GM10266 (cell line): ENCODE results near the gene ORM2.

Experiments used
- DNase-seq: peaks from one replicate; pipeline ENCODE4 v3.0.0; 2012; ENCODE audit errors: extremely low spot score
- TF ChIP-seq, protein P1 (sequence below): IDR thresholded peaks from 2 replicates; pipeline ENCODE4 v1.5.1; 2012; ENCODE audit warnings: mild to moderate bottlenecking, low read depth; ENCODE audit not compliant: control insufficient read depth, insufficient read depth; ENCODE audit errors: missing control alignments

Gene ORM2

DNA sequence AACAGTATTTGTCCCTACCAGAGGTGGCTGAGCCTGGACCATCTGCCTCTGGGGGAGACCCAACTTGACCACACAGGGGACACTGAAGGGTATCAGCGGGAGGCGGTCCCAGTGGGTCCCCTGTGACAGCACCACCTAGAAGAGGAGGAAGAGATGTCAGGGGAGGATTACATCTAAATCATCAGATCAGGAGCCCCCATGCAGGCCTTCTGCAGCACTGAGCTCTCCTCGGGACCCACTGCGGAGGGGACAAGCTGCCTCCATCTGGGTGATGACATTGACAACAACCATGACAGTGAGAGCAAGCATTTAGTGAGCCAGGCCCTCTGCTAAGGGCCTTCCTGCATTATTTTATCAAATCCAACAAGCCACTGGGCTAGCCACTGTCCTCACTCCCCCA, 12.3 kb downstream of the ORM2 start:
- DNase-seq, result no peak
- TF ChIP-seq, protein P1, sequence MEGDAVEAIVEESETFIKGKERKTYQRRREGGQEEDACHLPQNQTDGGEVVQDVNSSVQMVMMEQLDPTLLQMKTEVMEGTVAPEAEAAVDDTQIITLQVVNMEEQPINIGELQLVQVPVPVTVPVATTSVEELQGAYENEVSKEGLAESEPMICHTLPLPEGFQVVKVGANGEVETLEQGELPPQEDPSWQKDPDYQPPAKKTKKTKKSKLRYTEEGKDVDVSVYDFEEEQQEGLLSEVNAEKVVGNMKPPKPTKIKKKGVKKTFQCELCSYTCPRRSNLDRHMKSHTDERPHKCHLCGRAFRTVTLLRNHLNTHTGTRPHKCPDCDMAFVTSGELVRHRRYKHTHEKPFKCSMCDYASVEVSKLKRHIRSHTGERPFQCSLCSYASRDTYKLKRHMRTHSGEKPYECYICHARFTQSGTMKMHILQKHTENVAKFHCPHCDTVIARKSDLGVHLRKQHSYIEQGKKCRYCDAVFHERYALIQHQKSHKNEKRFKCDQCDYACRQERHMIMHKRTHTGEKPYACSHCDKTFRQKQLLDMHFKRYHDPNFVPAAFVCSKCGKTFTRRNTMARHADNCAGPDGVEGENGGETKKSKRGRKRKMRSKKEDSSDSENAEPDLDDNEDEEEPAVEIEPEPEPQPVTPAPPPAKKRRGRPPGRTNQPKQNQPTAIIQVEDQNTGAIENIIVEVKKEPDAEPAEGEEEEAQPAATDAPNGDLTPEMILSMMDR, result no peak

DNA sequence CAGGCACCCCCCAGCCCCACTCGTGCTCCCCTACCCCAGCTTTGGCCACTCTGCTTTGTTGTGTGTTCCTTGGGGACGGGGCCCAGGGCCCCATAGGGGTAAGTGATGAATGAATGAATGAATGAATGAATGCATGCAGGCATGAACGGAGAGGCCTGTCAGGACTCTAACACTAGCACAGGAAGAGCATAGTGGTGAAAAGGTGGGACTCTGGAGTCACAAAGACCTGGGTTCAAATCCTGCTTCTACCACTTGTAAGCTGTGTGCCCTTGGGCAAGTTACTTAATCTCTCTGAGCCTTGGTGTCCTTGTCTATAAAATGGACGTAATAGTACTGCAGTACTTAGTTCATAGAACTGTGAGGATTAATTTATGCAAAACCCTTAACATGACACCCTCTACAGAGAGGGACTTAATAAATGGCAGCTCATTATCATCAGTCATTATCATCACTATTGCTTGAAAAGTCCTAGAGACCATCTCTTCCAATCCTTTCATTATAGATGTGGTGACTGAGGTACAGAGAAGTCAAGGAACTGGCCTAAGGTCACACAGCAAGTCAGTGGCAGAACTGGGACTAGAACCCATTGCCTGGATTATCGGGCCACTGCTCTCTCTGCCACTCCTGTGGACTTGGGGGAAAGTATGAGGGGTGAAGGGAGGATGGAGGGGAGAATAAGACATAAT, 13.2 kb downstream of the ORM2 start:
- no peak for DNase-seq
- TF ChIP-seq, protein P1, result no peak

DNA sequence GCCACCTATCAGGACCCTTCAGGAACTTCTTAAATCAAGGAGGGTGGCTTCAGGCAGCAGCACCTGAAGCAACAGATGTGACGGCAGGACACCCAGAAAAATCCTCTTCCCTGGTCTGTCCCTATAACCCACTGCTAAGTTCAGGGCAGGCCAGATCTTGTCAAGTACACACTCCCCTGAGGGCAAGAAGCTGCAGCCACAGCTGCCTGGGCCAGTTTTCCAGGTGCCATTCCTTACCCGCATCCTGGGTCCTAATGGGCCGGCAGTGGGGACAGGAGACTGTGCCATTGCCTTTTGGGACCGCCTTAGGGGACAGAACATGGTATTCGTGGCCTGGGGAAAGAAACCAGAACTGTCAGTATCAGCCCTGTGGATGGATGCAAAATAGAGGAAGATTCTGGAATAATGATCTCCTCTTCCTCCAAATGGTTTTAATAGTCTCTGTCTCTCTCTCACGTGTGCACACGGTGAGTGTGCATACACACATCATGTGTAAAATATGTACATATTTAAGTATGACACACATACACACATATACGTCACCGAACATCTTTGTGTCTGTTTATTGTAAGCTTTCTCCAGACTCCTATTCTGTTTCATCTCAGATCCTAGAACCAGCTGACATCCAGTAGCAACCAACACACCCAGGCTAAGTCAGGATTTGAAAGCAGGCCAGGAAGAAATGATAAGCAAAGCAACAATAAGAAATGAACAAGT, 14.0 kb downstream of the ORM2 start:
- TF ChIP-seq, protein P1, result no peak
- DNase-seq, result no peak

DNA sequence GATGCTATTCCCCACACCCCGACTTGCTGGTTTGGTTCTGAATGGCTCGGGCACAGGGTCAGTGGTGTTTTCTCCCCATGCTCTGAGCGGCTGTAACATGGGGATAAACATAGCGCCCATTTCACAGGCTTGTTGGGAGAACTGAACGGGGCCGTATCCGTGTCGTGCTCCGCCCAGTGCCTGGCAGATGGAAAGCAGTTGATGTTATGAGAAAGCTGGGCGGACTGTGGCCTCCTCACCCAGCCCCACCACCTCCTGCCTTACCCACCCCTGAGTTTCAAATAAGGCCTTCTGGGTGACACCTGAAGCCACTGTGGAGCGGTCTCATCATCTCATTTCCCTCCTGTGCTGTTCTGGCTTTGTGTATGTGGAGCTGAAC, 14.5 kb downstream of the ORM2 start:
- TF ChIP-seq, protein P1, result no peak
- no peak for DNase-seq

DNA sequence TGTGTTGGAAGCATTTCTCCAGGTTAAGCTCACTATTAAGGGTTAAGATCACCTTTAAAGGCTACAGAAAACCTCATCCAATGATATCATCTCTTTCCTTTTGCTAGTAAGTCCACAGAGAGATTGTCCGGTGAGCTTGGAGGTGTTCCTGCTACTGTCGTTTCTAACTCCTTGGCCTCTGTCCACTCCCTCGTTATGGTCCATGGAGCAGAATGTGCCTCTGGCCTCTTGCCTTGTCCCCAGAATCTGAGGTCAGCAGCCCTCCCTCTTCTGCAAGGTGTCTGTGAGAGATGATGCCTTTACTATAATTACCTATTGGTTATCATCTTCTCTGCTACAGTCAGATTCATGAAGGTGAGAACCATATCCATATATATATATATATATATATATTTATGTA, 15.0 kb downstream of the ORM2 start:
- DNase-seq, result no peak
- TF ChIP-seq, protein P1, result no peak

DNA sequence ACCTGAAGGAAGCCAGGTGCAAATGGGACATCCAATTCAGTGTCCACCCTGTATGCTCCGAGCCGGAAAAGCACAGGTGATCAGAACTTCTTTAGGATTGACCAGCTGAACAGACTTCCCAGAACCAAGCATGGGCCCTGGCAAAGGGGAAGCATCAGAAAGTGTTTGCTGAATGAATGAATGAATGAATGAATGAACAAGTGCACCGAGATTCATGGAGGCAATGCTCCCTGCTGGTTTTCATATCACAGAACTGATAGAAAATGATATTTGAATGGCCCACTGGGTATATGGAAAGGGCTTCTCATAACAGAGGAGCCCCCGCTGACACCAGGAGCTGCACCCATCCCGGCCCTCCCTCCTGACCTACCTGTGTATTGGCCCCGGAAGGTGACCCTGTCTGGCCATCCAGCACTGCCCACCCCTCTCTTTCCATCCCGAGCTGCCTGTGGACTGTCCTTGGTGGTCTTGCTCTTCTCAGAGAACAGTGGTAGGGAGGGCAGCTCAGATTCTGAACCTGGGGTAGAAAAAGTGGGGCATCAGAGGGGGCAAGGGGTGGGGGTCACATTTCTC, 15.9 kb downstream of the ORM2 start:
- TF ChIP-seq, protein P1, result no peak
- no peak for DNase-seq

DNA sequence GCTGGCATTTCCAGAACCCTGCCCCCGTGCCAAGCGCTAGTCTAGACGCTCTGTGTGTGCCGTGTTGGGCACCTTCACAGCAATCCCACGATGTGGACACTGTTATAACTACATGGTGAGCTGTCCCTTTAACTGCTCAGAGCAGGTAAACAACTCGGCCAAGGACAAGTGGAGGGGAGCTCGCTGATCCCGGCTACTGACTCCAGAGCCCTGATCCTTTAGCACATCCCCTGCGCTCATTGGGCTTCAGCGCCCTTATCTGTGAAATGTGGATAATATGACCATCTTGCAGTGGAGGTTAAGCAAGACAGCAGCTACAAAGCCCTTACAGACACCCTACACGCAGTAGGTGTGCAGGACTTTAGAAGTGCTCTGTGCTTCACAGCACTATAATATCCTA, 16.5 kb downstream of the ORM2 start:
- no peak for DNase-seq
- TF ChIP-seq, protein P1, result no peak
